ENCODE data around the gene ERICH3.

GRCh38 chr1:74534241-74534640, 139.4 kb downstream of the ERICH3 start:
- no peak for TF ChIP-seq CTCF (IDR thresholded peaks at IDR 0.05; ENCODE audit: low read depth, low read length, poor library complexity, severe bottlenecking)
- TF ChIP-seq EZH2phosphoT487 (IDR thresholded peaks at IDR 0.05; ENCODE audit: borderline replicate concordance, low read length): no peak
